ENCODE results near the gene ASB7.

- no peak for TF ChIP-seq CTCF (IDR thresholded peaks at IDR 0.05; ENCODE audit: insufficient read depth, low read length, poor library complexity, severe bottlenecking)
- no peak for TF ChIP-seq EZH2phosphoT487 (conservative IDR thresholded peaks at IDR 0.05; ENCODE audit: low read length)
These were observed 20.9 kb downstream of the ASB7 start for GRCh38 chr15:100623301-100623700.

Measured in SU-DHL-6 (cell line).